Frontal cortex (tissue), 4 donors: ENCODE measurements around the gene WNT7A. TPM values are rescaled to one million over a fixed set of nuclear protein-coding genes. Genes with fewer than 3 reads are reported as not detected.
"Not testable (repeated sequence)": the region's sequence is repeated elsewhere in the genome, so short reads cannot be mapped to it uniquely, and the experiment has no call there.

Experiments used
- DNase-seq, 2 donors: peaks; one replicate each; pipeline ENCODE4 v3.0.0; 2012; ENCODE audit warnings: low spot score in 2 of 2
- FAIRE-seq: peaks from 2 replicates; lab custom pipeline; 2012; peaks lifted over from hg19 to GRCh38; lab: Jason Lieb, UNC
- total RNA-seq: library from RNA; depleted of rRNA; stranded (reverse); fragments of >200 nt; gene quantifications from one replicate; pipeline ENCODE4 v1.2.3, GENCODE V29; 2014
- donor health status: control.
- donor health status: control.
- donor health status: control.

The WNT7A gene
- total RNA-seq, 1 donor from 2014 or later: 15.1 TPM

GRCh38 chr3:13868844-13869724, 10.8 kb downstream of the WNT7A start:
- no peak for FAIRE-seq
- no peak for DNase-seq

GRCh38 chr3:13867732-13868131, 12.1 kb downstream of the WNT7A start:
- FAIRE-seq (no peak), DNase-seq (no peak)

- FAIRE-seq (no peak), DNase-seq (no peak)
These were observed 13.6 kb downstream of the WNT7A start for GRCh38 chr3:13866041-13866965.

GRCh38 chr3:13865581-13865980, 14.3 kb downstream of the WNT7A start:
- FAIRE-seq (no peak), DNase-seq (no peak)

- no peak for FAIRE-seq
These were observed 14.8 kb downstream of the WNT7A start for GRCh38 chr3:13865106-13865505.

GRCh38 chr3:13863965-13864595, 15.8 kb downstream of the WNT7A start:
- no peak for FAIRE-seq

More at GRCh38 chr3:13865106-13865505, 14.8 kb downstream of the WNT7A start:
- no peak for DNase-seq

GRCh38 chr3:13863382-13863952, 16.4 kb downstream of the WNT7A start:
- FAIRE-seq: no peak
- DNase-seq: no peak

More at GRCh38 chr3:13863965-13864595, 15.8 kb downstream of the WNT7A start:
- no peak for DNase-seq

- DNase-seq: no peak
- FAIRE-seq: no peak
These were observed 18.4 kb downstream of the WNT7A start for GRCh38 chr3:13861461-13861860.

GRCh38 chr3:13860001-13860400, 19.9 kb downstream of the WNT7A start:
- no peak for DNase-seq
- FAIRE-seq: no peak

- DNase-seq: no peak
- FAIRE-seq: no peak
These were observed 20.9 kb downstream of the WNT7A start for GRCh38 chr3:13858768-13859520.

- FAIRE-seq (no peak), DNase-seq (no peak)
These were observed 22.0 kb downstream of the WNT7A start for GRCh38 chr3:13857702-13858380.

GRCh38 chr3:13856628-13857027, 23.2 kb downstream of the WNT7A start:
- not testable (repeated sequence) for FAIRE-seq, DNase-seq

GRCh38 chr3:13856006-13856405, 23.9 kb downstream of the WNT7A start:
- no peak for DNase-seq
- FAIRE-seq: no peak

GRCh38 chr3:13854492-13854891, 25.4 kb downstream of the WNT7A start:
- FAIRE-seq (no peak), DNase-seq (no peak)

GRCh38 chr3:13853978-13854296, 25.9 kb downstream of the WNT7A start:
- DNase-seq (no peak), FAIRE-seq (no peak)

- DNase-seq: no peak
- FAIRE-seq: no peak
These were observed 26.5 kb downstream of the WNT7A start for GRCh38 chr3:13853256-13853977.

- FAIRE-seq: no peak
- DNase-seq: no peak
These were observed 27.2 kb downstream of the WNT7A start for GRCh38 chr3:13852638-13853009.

GRCh38 chr3:13851997-13852637, 27.8 kb downstream of the WNT7A start:
- DNase-seq (no peak), FAIRE-seq (no peak)
